PC-3 (cell line): Measurements from ENCODE around the gene APBA2. TPM values are rescaled to one million over a fixed set of nuclear protein-coding genes. Genes with fewer than 3 reads are reported as not detected.
A peak's percentile ranks its signal among the peaks of the same experiment; 100 is the strongest.

Source experiments
- ATAC-seq: fragments of 200-7000 bp; cut with Tn5 transposase; 2 replicates; pipeline ENCODE4 v1.9.1; 2020; ENCODE audit warnings: mild to moderate bottlenecking, moderate library complexity
- BruUV-seq: library from RNA; stranded (reverse); fragments of 400-500 nt; replicated peaks from 2 replicates; lab custom pipeline; 2021; lab: Mats Ljungman, UMichigan
- CTCF ChIA-PET: fragments of 300-600 bp; sonication (Branson Sonifier 250); formaldehyde crosslinking; loops from one replicate; lab custom pipeline; 2022; ENCODE audit warnings: antibody characterized with exemption; lab: Charles Lee
- POLR2A ChIA-PET: fragments of 300-600 bp; sonication (Branson Sonifier 250); formaldehyde crosslinking; loops from one replicate; lab custom pipeline; 2022; ENCODE audit warnings: antibody characterized with exemption; ENCODE audit not compliant: unreplicated experiment; lab: Charles Lee
- DNase-seq: peaks from one replicate; pipeline ENCODE4 v3.0.0-alpha.2; 2015
- H2AFZ ChIP-seq: fragments of 300-600 bp; sonication (generic); 2 replicates; pipeline ENCODE4 v1.6.0; 2016; ENCODE audit warnings: antibody characterized with exemption, low read length
- H3F3A ChIP-seq: fragments of 300-600 bp; sonication (generic); one replicate; pipeline ENCODE4 v1.6.0; 2017; ENCODE audit warnings: antibody characterized with exemption, low read length, control low read depth, mild to moderate bottlenecking; ENCODE audit not compliant: unreplicated experiment
- H3K27ac ChIP-seq: fragments of 300-600 bp; sonication (generic); 2 replicates; pipeline ENCODE4 v1.5.1; 2016; ENCODE audit warnings: mild to moderate bottlenecking, low read length
- H3K27me3 ChIP-seq: fragments of 300-600 bp; sonication (generic); 2 replicates; pipeline ENCODE4 v1.6.1; 2016; ENCODE audit warnings: low read length, mixed read lengths
- H3K36me3 ChIP-seq: fragments of 300-600 bp; sonication (generic); 2 replicates; pipeline ENCODE4 v1.6.1; 2016; ENCODE audit warnings: low read depth, mixed run types, low read length, mixed read lengths
- H3K4me1 ChIP-seq: fragments of 300-600 bp; sonication (generic); 2 replicates; pipeline ENCODE4 v1.5.1; 2016; ENCODE audit warnings: low read length; ENCODE audit not compliant: insufficient read depth
- H3K4me2 ChIP-seq: fragments of 300-600 bp; sonication (generic); 2 replicates; pipeline ENCODE4 v1.6.0; 2016; ENCODE audit warnings: low read length
- H3K4me3 ChIP-seq: fragments of 300-600 bp; sonication (generic); 2 replicates; pipeline ENCODE4 v1.5.1; 2016; ENCODE audit warnings: mild to moderate bottlenecking, low read length, mixed read lengths
- H3K79me2 ChIP-seq: fragments of 300-600 bp; sonication (generic); 2 replicates; pipeline ENCODE4 v1.6.1; 2017; ENCODE audit warnings: low read length, mixed read lengths
- H3K9ac ChIP-seq: fragments of 300-600 bp; sonication (generic); 2 replicates; pipeline ENCODE4 v1.6.0; 2016; ENCODE audit warnings: mild to moderate bottlenecking, low read length
- H3K9me2 ChIP-seq: fragments of 300-600 bp; sonication (generic); replicated peaks from 2 replicates; pipeline ENCODE4 v1.6.1; 2016; ENCODE audit warnings: mixed run types, low read length, mixed read lengths
- H3K9me3 ChIP-seq: fragments of 300-600 bp; sonication (generic); 2 replicates; pipeline ENCODE4 v1.6.1; 2016; ENCODE audit warnings: low read length, mixed read lengths
- H4K20me1 ChIP-seq: fragments of 300-600 bp; sonication (generic); 2 replicates; pipeline ENCODE4 v1.6.1; 2016; ENCODE audit warnings: low read length, mixed read lengths
- CTCF ChIP-seq: fragments of 300-600 bp; sonication (generic); conservative IDR thresholded peaks from 2 replicates; pipeline ENCODE4 v1.5.1; 2017; ENCODE audit warnings: antibody characterized with exemption, low read depth, mild to moderate bottlenecking, low read length
- EZH2 ChIP-seq: fragments of 300-600 bp; sonication (generic); IDR thresholded peaks from one replicate; pipeline ENCODE4 v1.6.1; 2017; ENCODE audit warnings: antibody characterized with exemption, mild to moderate bottlenecking, low read length; ENCODE audit not compliant: unreplicated experiment
- EZH2phosphoT487 ChIP-seq: fragments of 300-600 bp; sonication (generic); IDR thresholded peaks from 2 replicates; pipeline ENCODE4 v1.6.1; 2018; ENCODE audit warnings: mild to moderate bottlenecking, antibody characterized with exemption, low read length, borderline replicate concordance
- intact Hi-C: fragments of 100-400 bp; cut with micrococcal nuclease; formaldehyde crosslinking; loops from 2 replicates; pipeline ENCODE4 v1.9.0; 2023
- total RNA-seq: library from RNA; depleted of rRNA; stranded (reverse); fragments of >200 nt; gene quantifications from 2 replicates; pipeline ENCODE4 v1.2.3, GENCODE V29; 2014

The APBA2 gene
- total RNA-seq, 1 experiment from 2014 or later = 61.7 TPM

GRCh38 chr15:29139540-29140459 is 254.0 kb downstream of the APBA2 start:
- ChIA-PET POLR2A (interaction anchor here (0.7 kb wide), 1 partner anchor 229 kb away, joined by 4 read pairs; no protein-coding TSS in a partner anchor), CTCF (interaction anchor here (1.1 kb wide), 2 partner anchors 11 to 429 kb away, joined by 3 to 4 read pairs; no protein-coding TSS in a partner anchor)
- peaks cover 8% of the 10 kb centered on the region; the same call in 1 of the 2 replicates for H3K4me1 ChIP-seq
- no peak overlapping the region for H3K4me3 ChIP-seq
- peak overlapping the region; percentile 32; the same call in 1 of the 2 replicates for H3K4me2 ChIP-seq
- H4K20me1 ChIP-seq = no peaks in the 10 kb centered on the region
- no peaks in the 10 kb centered on the region for H3K9me2 ChIP-seq
- DNase-seq (peak; percentile 67), ATAC-seq (peak; percentile 94)
- intact Hi-C loops = no loop called here
- peak overlapping the region; percentile 56; the same call in 1 of the 2 replicates for H2AFZ ChIP-seq
- TF ChIP-seq EZH2phosphoT487 (no peak), CTCF (peak; percentile 90), EZH2 (no peak)
- no peaks in the 10 kb centered on the region for H3F3A ChIP-seq
- H3K27ac ChIP-seq = no peak overlapping the region
- no peak overlapping the region for H3K9ac ChIP-seq
- no TSS peak for BruUV-seq
- H3K36me3 ChIP-seq = no peaks in the 10 kb centered on the region
- no peaks in the 10 kb centered on the region for H3K27me3 ChIP-seq
- no peaks in the 10 kb centered on the region for H3K9me3 ChIP-seq
- H3K79me2 ChIP-seq = no peaks in the 10 kb centered on the region

- intact Hi-C loops = no loop called here
- Histone ChIP-seq H3K27ac (no peak overlapping the region), H3K27me3 (peaks cover 2% of the 10 kb centered on the region; the same call in 1 of the 2 replicates), H3K36me3 (no peaks in the 10 kb centered on the region), H3K9me3 (no peaks in the 10 kb centered on the region), H3K4me3 (no peak overlapping the region), H4K20me1 (no peaks in the 10 kb centered on the region), H3K4me1 (peaks cover 8% of the 10 kb centered on the region; the same call in 1 of the 2 replicates), H3K9ac (no peak overlapping the region), H3F3A (no peaks in the 10 kb centered on the region), H3K79me2 (no peaks in the 10 kb centered on the region), H3K4me2 (no peak overlapping the region), H2AFZ (no peak overlapping the region), H3K9me2 (no peaks in the 10 kb centered on the region)
- no TSS peak for BruUV-seq
- DNase-seq (no peak), ATAC-seq (no peak)
- CTCF ChIA-PET = interaction anchor here (0.6 to 1.1 kb wide), 3 partner anchors 12 to 428 kb away, joined by 3 to 7 read pairs (median 4); no protein-coding TSS in a partner anchor
- POLR2A ChIA-PET = interaction anchor here (0.6 to 0.7 kb wide), 2 partner anchors 127 to 228 kb away, joined by 4 read pairs; no protein-coding TSS in a partner anchor
- TF ChIP-seq CTCF = no peak
- no peak for TF ChIP-seq EZH2phosphoT487
- TF ChIP-seq EZH2 = no peak
These were observed 254.9 kb downstream of the APBA2 start for GRCh38 chr15:29140475-29141307.
